Activated naive CD4-positive, alpha-beta T cell treated with anti-CD3 and anti-CD28 coated beads for 36 hours (primary cell): ENCODE results near the gene CFAP53. TPM values are rescaled to one million over a fixed set of nuclear protein-coding genes. Genes with fewer than 3 reads are reported as not detected.
"Not testable (repeated sequence)": the region's sequence is repeated elsewhere in the genome, so short reads cannot be mapped to it uniquely, and the experiment has no call there.

Experiments used
- CTCF ChIA-PET: fragments of 350-600 bp; sonication (Branson Sonifier 250); formaldehyde crosslinking; loops from one replicate; lab custom pipeline; 2021; ENCODE audit warnings: antibody characterized with exemption; lab: Charles Lee
- DNase-seq: peaks from one replicate; pipeline ENCODE4 v3.0.0-alpha.2; 2020
- H3K27ac Mint-ChIP-seq: one replicate; pipeline ENCODE4 v1.8.0; 2021; ENCODE audit warnings: mild to moderate bottlenecking, mixed read lengths
- H3K27me3 Mint-ChIP-seq: one replicate; pipeline ENCODE4 v1.8.0; 2021; ENCODE audit warnings: low read depth, mixed read lengths
- H3K36me3 Mint-ChIP-seq: one replicate; pipeline ENCODE4 v1.8.0; 2021; ENCODE audit warnings: low read depth, mixed read lengths
- H3K4me1 Mint-ChIP-seq: one replicate; pipeline ENCODE4 v1.8.0; 2021; ENCODE audit warnings: low read depth, mixed read lengths
- H3K4me3 Mint-ChIP-seq: one replicate; pipeline ENCODE4 v1.8.0; 2021; ENCODE audit warnings: mild to moderate bottlenecking, moderate library complexity, mixed read lengths
- H3K9me3 Mint-ChIP-seq: one replicate; pipeline ENCODE4 v1.8.0; 2021; ENCODE audit warnings: mixed read lengths
- intact Hi-C: fragments of 100-400 bp; cut with micrococcal nuclease; formaldehyde crosslinking; loops from one replicate; pipeline ENCODE4 v1.15.1; 2023
- total RNA-seq, 2 experiments: library from RNA; stranded (reverse); gene quantifications; one replicate each; pipeline ENCODE4 v1.2.3, GENCODE V29; 2021

The CFAP53 gene
- total RNA-seq, 2 experiments from 2014 or later: 0.40 to 0.43 TPM

DNA sequence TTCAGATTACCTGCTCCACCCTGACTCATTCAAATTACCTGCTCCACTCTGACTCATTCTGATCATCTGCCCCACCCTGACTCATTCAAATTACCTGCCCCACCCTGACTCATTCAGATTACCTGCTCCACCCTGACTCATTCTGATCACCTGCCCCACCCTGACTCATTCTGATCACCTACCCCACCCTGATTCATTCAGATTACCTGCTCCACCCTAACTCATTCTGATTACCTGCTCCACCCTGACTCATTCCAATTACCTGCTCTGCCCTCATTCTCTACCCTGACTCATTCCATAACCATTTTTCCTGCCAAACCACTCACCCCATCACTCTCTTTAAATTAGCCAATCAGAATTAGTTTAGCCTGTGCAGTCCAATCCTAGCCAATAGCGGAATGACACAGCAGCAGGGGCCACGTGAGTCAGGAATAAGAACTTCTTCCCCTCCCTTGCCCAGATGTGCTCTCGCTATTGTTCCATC, 26.2 kb downstream of the CFAP53 start:
- peak; percentile 38 for DNase-seq
- Mint-ChIP-seq H3K9me3 (peaks cover 20% of the 10 kb centered on the region), H3K4me3 (no peak overlapping the region), H3K36me3 (peaks cover 10% of the 10 kb centered on the region), H3K4me1 (peaks cover 7% of the 10 kb centered on the region), H3K27ac (peak overlapping the region; percentile 7), H3K27me3 (no peaks in the 10 kb centered on the region)
- intact Hi-C loops: no loop called here
- CTCF ChIA-PET: no interaction called here

DNA sequence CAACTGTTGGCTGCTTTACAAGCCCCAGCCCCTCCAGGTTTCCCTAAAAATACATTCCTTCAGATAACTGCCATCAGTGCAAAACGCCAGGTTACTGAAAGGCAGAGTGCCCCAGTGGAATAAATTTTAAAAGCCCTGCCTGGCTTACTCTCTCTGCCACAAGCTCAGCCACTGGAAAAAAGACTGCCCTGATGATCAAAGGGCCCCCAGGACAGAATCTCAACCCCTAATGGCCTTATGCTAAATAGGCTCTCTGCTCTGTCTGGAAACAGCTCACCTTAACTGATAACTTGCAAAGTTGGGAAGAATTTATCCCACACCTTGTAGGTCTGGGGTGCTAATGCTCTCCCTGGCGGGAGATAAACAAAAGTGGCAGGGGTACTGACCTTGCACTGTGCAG, 33.9 kb downstream of the CFAP53 start:
- Mint-ChIP-seq H3K27me3 (peaks cover 5% of the 10 kb centered on the region), H3K9me3 (no peaks in the 10 kb centered on the region), H3K27ac (no peak overlapping the region), H3K4me3 (no peak overlapping the region), H3K4me1 (peaks cover 5% of the 10 kb centered on the region), H3K36me3 (no peaks in the 10 kb centered on the region)
- CTCF ChIA-PET: interaction anchor here (0.7 kb wide), 1 partner anchor 53 kb away, joined by 4 read pairs; no protein-coding TSS in a partner anchor
- intact Hi-C loops: no loop called here
- no peak for DNase-seq

DNA sequence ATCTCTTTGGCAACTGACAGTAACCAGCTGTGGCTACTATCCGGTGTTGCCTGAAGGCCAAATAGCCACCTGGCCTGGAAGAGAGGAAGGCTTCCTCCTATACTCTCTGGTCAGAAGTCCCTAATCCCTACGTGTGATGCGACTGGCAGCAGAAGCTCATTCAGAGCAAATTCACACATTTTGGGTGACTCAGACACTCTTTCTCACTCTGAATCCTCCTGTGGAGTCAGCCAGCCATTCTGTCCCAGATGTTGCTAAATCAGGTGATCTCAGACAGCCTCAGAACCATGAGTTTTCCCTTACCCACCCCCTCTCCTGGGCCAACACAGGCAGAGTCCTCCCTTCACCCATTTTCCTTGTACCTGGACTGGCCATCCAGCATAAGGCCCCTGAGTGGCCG, 34.7 kb downstream of the CFAP53 start:
- no peaks in the 10 kb centered on the region for H3K36me3 Mint-ChIP-seq
- intact Hi-C loops: no loop called here
- H3K27ac Mint-ChIP-seq: no peak overlapping the region
- H3K4me1 Mint-ChIP-seq: peaks cover 5% of the 10 kb centered on the region
- no peaks in the 10 kb centered on the region for H3K9me3 Mint-ChIP-seq
- peaks cover 5% of the 10 kb centered on the region for H3K27me3 Mint-ChIP-seq
- CTCF ChIA-PET: interaction anchor here (1.2 kb wide), 1 partner anchor 13 kb away, joined by 3 read pairs; no protein-coding TSS in a partner anchor
- DNase-seq: peak; percentile 53
- no peak overlapping the region for H3K4me3 Mint-ChIP-seq

DNA sequence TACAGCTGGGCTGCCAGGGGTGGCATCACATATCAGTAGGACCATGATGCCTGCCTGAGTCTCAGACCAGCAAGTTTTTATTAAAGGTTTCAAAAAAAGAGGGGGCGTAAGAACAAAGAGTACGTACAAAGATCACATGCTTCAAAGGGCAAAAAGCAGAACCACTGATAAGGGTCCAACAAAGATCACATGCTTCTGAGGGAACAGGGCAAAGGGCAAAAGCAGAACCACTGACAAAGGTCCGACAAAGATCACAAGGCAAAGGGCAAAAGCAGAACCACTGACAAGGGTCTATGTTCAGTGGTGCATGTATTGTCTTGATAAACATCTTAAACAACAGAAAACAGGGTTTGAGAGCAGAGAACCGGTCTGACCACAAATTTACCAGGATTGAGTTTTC, 46.0 kb downstream of the CFAP53 start:
- H3K27ac Mint-ChIP-seq, H3K4me3 Mint-ChIP-seq, H3K4me1 Mint-ChIP-seq, H3K9me3 Mint-ChIP-seq, intact Hi-C loops, DNase-seq, H3K36me3 Mint-ChIP-seq: not testable (repeated sequence)
- CTCF ChIA-PET: interaction anchor here (0.6 to 4.5 kb wide), 3 partner anchors 25 to 173 kb away, joined by 3 to 76 read pairs (median 3); no protein-coding TSS in a partner anchor
- peaks cover 15% of the 10 kb centered on the region for H3K27me3 Mint-ChIP-seq

DNA sequence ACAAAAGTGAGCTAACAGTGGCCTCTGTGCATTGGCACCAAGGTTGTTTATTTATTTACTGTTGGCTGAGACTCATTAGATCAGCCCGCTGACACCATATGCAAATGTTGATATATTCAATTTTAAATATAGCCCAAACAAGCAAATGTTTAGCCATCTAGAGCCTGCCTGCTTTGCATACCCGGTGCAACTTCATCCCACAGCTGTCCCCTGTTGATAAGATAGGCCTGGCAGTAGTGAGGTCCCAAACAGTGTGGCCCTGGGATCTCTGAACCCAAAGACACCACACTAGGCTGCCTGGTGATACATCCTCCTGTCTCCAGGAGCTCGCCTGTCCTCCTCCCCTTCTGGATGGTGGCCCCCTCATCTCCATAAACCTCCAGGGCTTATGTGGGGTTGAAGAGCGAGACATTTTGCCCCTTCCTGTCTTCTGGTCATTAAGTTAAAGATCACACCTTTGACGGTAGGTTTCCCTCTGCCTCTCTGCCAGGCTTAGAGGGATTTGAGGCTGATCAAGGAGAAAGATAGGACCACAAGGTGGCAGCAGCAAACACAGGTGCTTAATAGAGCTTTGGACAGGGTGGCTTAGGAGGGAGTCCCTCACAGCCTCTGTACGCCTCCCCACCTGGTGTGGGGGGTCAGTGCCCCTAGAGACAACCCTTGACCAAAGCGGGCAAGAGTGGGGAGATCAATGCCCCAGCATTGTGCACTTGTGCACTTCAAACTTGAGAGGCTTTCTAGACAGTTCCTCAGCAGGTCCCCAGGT, 47.7 kb downstream of the CFAP53 start:
- peaks cover 18% of the 10 kb centered on the region for H3K27me3 Mint-ChIP-seq

DNA sequence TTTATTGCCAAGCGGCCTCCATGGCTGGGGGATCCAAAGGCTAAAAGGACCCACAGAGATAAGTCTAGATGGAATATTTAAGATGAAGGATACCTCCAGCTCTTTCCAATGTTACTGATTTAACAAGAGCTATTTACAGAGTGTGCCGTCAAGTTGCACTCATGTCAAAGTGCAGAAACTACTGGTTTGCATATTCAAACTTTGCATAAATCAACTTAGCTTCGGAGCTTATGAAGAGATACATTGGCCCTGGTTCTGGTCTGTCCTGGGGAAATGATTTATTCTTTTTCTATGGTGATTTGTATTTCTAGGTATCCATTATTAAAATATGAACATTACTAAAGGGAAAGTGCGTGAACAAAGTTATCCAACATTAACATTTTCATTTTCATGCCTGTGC, 57.0 kb downstream of the CFAP53 start:
- Mint-ChIP-seq H3K9me3 (no peaks in the 10 kb centered on the region), H3K36me3 (no peaks in the 10 kb centered on the region), H3K4me1 (peaks cover 2% of the 10 kb centered on the region), H3K4me3 (no peak overlapping the region), H3K27me3 (peaks cover 30% of the 10 kb centered on the region), H3K27ac (no peak overlapping the region)
- CTCF ChIA-PET: interaction anchor here (2.5 kb wide), 1 partner anchor 9 kb away, joined by 10 read pairs; no protein-coding TSS in a partner anchor
- no peak for DNase-seq
- intact Hi-C loops: no loop called here

More for the DNA sequence above, 47.7 kb downstream of the CFAP53 start:
- CTCF ChIA-PET: interaction anchor here (0.6 to 4.5 kb wide), 16 partner anchors 11 to 211 kb away, joined by 3 to 76 read pairs (median 4); no protein-coding TSS in a partner anchor
- DNase-seq: peak; percentile 59
- no peaks in the 10 kb centered on the region for H3K36me3 Mint-ChIP-seq
- intact Hi-C loops: loop anchor here (1.0 kb wide), 3 partner anchors 50 to 211 kb away; no protein-coding TSS in a partner anchor
- no peaks in the 10 kb centered on the region for H3K4me1 Mint-ChIP-seq
- H3K9me3 Mint-ChIP-seq: peaks cover 9% of the 10 kb centered on the region
- H3K4me3 Mint-ChIP-seq: no peak overlapping the region
- no peak overlapping the region for H3K27ac Mint-ChIP-seq

DNA sequence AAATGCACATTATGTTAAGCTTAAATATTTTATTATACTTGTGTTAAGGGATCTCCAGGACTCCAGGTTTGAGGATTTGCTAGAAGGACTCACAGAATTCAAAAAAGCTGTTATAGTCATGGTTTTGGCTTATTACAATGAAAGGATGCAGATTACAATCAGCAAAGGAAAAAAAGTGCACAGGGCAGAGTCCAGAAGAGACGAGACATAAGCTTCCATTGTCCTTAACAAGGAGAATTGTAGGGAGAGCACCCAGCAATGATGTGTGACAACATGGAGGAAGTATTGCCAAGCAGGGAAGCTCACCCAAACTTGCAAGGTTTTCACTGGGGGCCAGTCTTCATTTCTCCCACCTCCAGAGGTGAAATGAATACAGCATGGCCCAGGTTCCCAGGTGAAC, 58.6 kb downstream of the CFAP53 start:
- Mint-ChIP-seq H3K4me1 (peaks cover 10% of the 10 kb centered on the region), H3K36me3 (no peaks in the 10 kb centered on the region), H3K27ac (no peak overlapping the region), H3K27me3 (peaks cover 34% of the 10 kb centered on the region), H3K9me3 (no peaks in the 10 kb centered on the region), H3K4me3 (no peak overlapping the region)
- CTCF ChIA-PET: interaction anchor here (1.0 to 2.5 kb wide), 4 partner anchors 11 to 150 kb away, joined by 4 to 11 read pairs (median 7); partner anchors contain the start of gene MYO5B
- DNase-seq: no peak
- intact Hi-C loops: no loop called here

DNA sequence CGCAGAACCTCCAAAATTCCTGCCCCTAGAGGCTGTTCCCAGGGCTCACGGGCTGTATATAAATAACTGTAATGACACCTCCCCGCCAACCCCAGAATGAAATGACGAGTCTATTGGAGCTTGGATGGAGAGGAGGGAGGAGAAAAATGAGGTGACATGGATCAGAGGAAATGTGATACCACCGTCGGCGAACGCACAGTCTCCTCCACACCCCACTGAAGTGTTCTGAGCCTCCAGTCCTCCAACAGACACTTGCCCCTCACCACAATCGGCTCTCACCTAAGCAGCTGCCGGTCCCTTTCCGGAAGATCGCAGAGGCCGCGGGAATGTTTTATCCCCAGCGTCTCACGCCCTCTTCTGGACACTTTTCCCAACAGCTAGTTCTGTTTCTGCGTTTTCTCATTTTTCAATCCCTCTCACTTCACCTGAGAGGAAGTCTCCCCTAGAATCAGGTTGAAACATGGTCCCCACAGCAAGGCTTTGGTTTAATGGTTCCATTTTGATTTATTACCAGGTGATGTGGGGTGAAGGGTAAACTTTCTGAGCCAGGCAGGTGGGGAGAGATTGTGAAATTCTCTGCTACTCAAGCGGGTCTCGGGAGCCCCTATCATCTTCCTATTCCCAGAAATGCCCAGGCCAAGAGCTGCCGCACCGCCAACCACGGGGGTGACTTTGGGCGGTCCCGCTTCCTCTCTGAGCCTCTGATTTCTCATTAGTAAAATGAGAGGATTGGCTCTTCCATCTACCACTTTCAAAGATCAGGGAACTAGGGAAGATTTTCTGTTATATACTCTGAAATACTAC, 62.3 kb downstream of the CFAP53 start:
- peak; percentile 47 for DNase-seq
- intact Hi-C loops: loop anchor here (5.0 kb wide), 3 partner anchors 92 to 692 kb away; no protein-coding TSS in a partner anchor
- Mint-ChIP-seq H3K27ac (no peak overlapping the region), H3K36me3 (no peaks in the 10 kb centered on the region), H3K4me3 (peak overlapping the region; percentile 39), H3K9me3 (peaks cover 2% of the 10 kb centered on the region), H3K4me1 (peaks cover 10% of the 10 kb centered on the region), H3K27me3 (peaks cover 33% of the 10 kb centered on the region)
- CTCF ChIA-PET: interaction anchor here (0.6 to 3.1 kb wide), 19 partner anchors 9 to 694 kb away, joined by 3 to 17 read pairs (median 4); partner anchors contain the start of gene MYO5B

DNA sequence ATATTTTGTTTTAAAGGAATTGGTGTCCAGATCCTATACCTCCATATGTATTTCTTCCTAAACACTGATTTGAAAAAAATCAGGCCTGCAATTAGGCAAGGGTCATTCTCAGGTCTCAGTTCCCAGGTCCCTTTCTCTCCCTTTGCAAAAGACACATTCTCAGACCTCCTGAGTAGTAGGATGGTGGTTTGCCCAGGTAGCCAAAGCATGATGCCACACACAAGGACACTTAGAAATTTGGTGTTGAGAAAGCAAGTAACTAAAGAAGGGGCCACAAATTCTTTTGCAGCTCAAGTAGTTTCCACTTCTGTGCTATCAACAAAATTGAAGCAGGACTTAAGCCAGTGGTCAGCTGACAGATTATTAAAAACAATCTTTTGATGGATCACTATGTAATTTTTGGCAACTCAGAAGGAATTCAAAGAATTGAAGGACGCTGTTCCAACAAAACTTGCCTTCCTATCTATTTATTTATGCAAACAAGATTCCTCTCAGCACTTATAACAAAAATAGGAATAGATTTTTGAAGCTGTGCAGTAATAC, 64.7 kb downstream of the CFAP53 start:
- CTCF ChIA-PET: interaction anchor here (0.7 to 1.0 kb wide), 2 partner anchors 123 to 156 kb away, joined by 3 to 8 read pairs; no protein-coding TSS in a partner anchor
- Mint-ChIP-seq H3K27ac (no peak overlapping the region), H3K27me3 (peaks cover 40% of the 10 kb centered on the region), H3K4me1 (peaks cover 10% of the 10 kb centered on the region), H3K36me3 (no peaks in the 10 kb centered on the region), H3K4me3 (no peak overlapping the region), H3K9me3 (peaks cover 2% of the 10 kb centered on the region)
- intact Hi-C loops: loop anchor here (5.0 kb wide), 3 partner anchors 89 to 689 kb away; no protein-coding TSS in a partner anchor
- DNase-seq: no peak

DNA sequence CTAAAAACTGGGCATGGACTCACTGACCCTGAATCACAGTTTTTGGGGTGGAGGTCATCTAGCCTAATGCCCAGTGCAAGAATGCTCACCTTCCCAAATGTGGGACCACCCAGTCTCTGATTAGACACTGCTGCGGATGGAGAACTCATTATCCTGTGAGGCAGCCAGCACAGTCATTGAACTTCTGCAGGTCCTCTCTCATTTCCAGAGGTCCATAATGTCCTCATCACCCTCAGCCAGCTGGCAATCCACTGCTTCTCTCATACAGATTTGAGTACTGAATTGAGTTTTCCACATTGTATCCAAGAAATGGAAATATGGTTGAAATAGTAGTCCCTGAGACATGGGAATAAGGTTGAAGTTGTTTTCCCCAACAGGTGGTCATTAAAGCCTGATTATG, 66.4 kb downstream of the CFAP53 start:
- DNase-seq: no peak
- intact Hi-C loops: loop anchor here (5.0 kb wide), 3 partner anchors 88 to 688 kb away; no protein-coding TSS in a partner anchor
- no peak overlapping the region for H3K4me3 Mint-ChIP-seq
- no peak overlapping the region for H3K27ac Mint-ChIP-seq
- H3K9me3 Mint-ChIP-seq: peaks cover 2% of the 10 kb centered on the region
- H3K4me1 Mint-ChIP-seq: peaks cover 16% of the 10 kb centered on the region
- CTCF ChIA-PET: no interaction called here
- peaks cover 45% of the 10 kb centered on the region for H3K27me3 Mint-ChIP-seq
- no peaks in the 10 kb centered on the region for H3K36me3 Mint-ChIP-seq

DNA sequence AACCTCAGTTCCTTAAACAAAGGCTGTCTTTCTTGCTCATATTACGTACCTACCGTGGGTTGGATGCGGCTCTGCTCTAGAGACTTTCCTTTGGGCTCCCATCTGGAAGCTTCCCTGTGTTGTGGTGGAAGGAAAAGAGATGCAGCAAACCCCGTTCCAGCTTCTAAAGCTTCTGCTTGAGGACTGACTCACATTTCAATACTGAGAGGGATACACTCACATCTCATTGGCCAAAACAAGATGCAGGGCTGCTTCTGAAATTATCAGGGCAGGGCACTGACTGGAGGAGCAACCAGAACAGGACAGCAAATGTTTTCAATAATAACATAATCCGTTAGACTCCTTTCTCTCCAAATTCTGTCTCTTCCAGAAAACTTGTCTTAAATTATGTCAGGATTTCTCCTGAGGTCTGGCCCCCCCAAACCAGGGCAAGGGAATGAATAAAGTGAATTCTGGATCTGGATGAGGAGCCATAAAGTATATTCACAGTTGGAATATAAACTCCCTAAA, 66.9 kb downstream of the CFAP53 start:
- Mint-ChIP-seq H3K4me1 (peaks cover 14% of the 10 kb centered on the region), H3K9me3 (peaks cover 2% of the 10 kb centered on the region), H3K4me3 (no peak overlapping the region), H3K36me3 (no peaks in the 10 kb centered on the region), H3K27me3 (peaks cover 40% of the 10 kb centered on the region), H3K27ac (no peak overlapping the region)
- CTCF ChIA-PET: no interaction called here
- intact Hi-C loops: no loop called here
- DNase-seq: no peak
